ENCODE data around the gene PID1.

The PID1 gene

GRCh38 chr2:229261076-229261475, 10.0 kb downstream of the PID1 start:
- no peak for DNase-seq (ENCODE audit: low read depth in 2 of 2)

- DNase-seq (ENCODE audit: low read depth in 2 of 2): no peak
These were observed 13.1 kb downstream of the PID1 start for GRCh38 chr2:229257985-229258384.

GRCh38 chr2:229256376-229256775, 14.7 kb downstream of the PID1 start:
- no peak for DNase-seq (ENCODE audit: low read depth in 2 of 2)

GRCh38 chr2:229254206-229254605, 16.9 kb downstream of the PID1 start:
- DNase-seq (ENCODE audit: low read depth in 2 of 2): no peak

GRCh38 chr2:229252996-229253395, 18.1 kb downstream of the PID1 start:
- DNase-seq (ENCODE audit: low read depth in 2 of 2): no peak

GRCh38 chr2:229252280-229252679, 18.8 kb downstream of the PID1 start:
- DNase-seq (ENCODE audit: low read depth in 2 of 2): no peak

GRCh38 chr2:229249536-229249935, 21.6 kb downstream of the PID1 start:
- no peak for DNase-seq (ENCODE audit: low read depth in 2 of 2)

- DNase-seq (ENCODE audit: low read depth in 2 of 2): no peak
These were observed 24.8 kb downstream of the PID1 start for GRCh38 chr2:229246334-229246733.

GRCh38 chr2:229244975-229245374, 26.1 kb downstream of the PID1 start:
- no peak for DNase-seq (ENCODE audit: low read depth in 2 of 2)

GRCh38 chr2:229243890-229244560, 27.1 kb downstream of the PID1 start:
- DNase-seq (ENCODE audit: low read depth in 2 of 2): no peak

GRCh38 chr2:229240984-229241491, 30.0 kb downstream of the PID1 start:
- DNase-seq (ENCODE audit: low read depth in 2 of 2): no peak

GRCh38 chr2:229239021-229239420, 32.1 kb downstream of the PID1 start:
- DNase-seq (ENCODE audit: low read depth in 2 of 2): no peak

GRCh38 chr2:229237270-229237669, 33.8 kb downstream of the PID1 start:
- DNase-seq (ENCODE audit: low read depth in 2 of 2): no peak

GRCh38 chr2:229235131-229235914, 35.8 kb downstream of the PID1 start:
- DNase-seq (ENCODE audit: low read depth in 2 of 2): no peak

GRCh38 chr2:229231885-229232284, 39.2 kb downstream of the PID1 start:
- no peak for DNase-seq (ENCODE audit: low read depth in 2 of 2)

- no peak for DNase-seq (ENCODE audit: low read depth in 2 of 2)
These were observed 39.7 kb downstream of the PID1 start for GRCh38 chr2:229231328-229231868.

- DNase-seq (ENCODE audit: low read depth in 2 of 2): no peak
These were observed 40.2 kb downstream of the PID1 start for GRCh38 chr2:229230911-229231310.

GRCh38 chr2:229230256-229230655, 40.8 kb downstream of the PID1 start:
- DNase-seq (ENCODE audit: low read depth in 2 of 2): no peak

GRCh38 chr2:229226382-229226781, 44.7 kb downstream of the PID1 start:
- DNase-seq (ENCODE audit: low read depth in 2 of 2): no peak

- no peak for DNase-seq (ENCODE audit: low read depth in 2 of 2)
These were observed 48.0 kb downstream of the PID1 start for GRCh38 chr2:229223107-229223506.

- DNase-seq (ENCODE audit: low read depth in 2 of 2): no peak
These were observed 49.4 kb downstream of the PID1 start for GRCh38 chr2:229221641-229222040.

- no peak for DNase-seq (ENCODE audit: low read depth in 2 of 2)
These were observed 50.8 kb downstream of the PID1 start for GRCh38 chr2:229220254-229220653.
